HEK293 (cell line): ENCODE data around the gene DOK6.

Source experiments
- YY1 ChIP-seq: fragments of 450-650 bp; formaldehyde crosslinking; IDR thresholded peaks from 2 replicates; pipeline ENCODE4 v1.5.1; 2018; ENCODE audit warnings: missing biosample characterization, missing genetic modification characterization
- ZNF10 ChIP-seq: fragments of 450-650 bp; formaldehyde crosslinking; IDR thresholded peaks from 2 replicates; pipeline ENCODE4 v1.5.1; 2017; ENCODE audit warnings: missing biosample characterization, missing genetic modification characterization
- ZNF239 ChIP-seq: fragments of 450-650 bp; formaldehyde crosslinking; IDR thresholded peaks from 2 replicates; pipeline ENCODE4 v1.5.1; 2016; ENCODE audit warnings: missing biosample characterization, missing genetic modification characterization
- TF ChIP-seq, protein P1 (sequence below): fragments of 450-650 bp; formaldehyde crosslinking; IDR thresholded peaks from 2 replicates; pipeline ENCODE4 v1.5.1; 2016; ENCODE audit warnings: missing biosample characterization, missing genetic modification characterization
- TF ChIP-seq, protein P2 (sequence below): fragments of 450-650 bp; formaldehyde crosslinking; IDR thresholded peaks from 2 replicates; pipeline ENCODE4 v1.5.1; 2016; ENCODE audit warnings: missing biosample characterization, missing genetic modification characterization

GRCh38 chr18:69736730-69737129 lies 336.0 kb downstream of the DOK6 start:
- TF ChIP-seq ZNF239 (tag by site-specific recombination) (no peak), YY1 (tag by site-specific recombination) (no peak), ZNF10 (tag by site-specific recombination) (no peak)
- TF ChIP-seq, protein P1, sequence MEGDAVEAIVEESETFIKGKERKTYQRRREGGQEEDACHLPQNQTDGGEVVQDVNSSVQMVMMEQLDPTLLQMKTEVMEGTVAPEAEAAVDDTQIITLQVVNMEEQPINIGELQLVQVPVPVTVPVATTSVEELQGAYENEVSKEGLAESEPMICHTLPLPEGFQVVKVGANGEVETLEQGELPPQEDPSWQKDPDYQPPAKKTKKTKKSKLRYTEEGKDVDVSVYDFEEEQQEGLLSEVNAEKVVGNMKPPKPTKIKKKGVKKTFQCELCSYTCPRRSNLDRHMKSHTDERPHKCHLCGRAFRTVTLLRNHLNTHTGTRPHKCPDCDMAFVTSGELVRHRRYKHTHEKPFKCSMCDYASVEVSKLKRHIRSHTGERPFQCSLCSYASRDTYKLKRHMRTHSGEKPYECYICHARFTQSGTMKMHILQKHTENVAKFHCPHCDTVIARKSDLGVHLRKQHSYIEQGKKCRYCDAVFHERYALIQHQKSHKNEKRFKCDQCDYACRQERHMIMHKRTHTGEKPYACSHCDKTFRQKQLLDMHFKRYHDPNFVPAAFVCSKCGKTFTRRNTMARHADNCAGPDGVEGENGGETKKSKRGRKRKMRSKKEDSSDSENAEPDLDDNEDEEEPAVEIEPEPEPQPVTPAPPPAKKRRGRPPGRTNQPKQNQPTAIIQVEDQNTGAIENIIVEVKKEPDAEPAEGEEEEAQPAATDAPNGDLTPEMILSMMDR (tag by site-specific recombination), result no peak
- TF ChIP-seq, protein P2, sequence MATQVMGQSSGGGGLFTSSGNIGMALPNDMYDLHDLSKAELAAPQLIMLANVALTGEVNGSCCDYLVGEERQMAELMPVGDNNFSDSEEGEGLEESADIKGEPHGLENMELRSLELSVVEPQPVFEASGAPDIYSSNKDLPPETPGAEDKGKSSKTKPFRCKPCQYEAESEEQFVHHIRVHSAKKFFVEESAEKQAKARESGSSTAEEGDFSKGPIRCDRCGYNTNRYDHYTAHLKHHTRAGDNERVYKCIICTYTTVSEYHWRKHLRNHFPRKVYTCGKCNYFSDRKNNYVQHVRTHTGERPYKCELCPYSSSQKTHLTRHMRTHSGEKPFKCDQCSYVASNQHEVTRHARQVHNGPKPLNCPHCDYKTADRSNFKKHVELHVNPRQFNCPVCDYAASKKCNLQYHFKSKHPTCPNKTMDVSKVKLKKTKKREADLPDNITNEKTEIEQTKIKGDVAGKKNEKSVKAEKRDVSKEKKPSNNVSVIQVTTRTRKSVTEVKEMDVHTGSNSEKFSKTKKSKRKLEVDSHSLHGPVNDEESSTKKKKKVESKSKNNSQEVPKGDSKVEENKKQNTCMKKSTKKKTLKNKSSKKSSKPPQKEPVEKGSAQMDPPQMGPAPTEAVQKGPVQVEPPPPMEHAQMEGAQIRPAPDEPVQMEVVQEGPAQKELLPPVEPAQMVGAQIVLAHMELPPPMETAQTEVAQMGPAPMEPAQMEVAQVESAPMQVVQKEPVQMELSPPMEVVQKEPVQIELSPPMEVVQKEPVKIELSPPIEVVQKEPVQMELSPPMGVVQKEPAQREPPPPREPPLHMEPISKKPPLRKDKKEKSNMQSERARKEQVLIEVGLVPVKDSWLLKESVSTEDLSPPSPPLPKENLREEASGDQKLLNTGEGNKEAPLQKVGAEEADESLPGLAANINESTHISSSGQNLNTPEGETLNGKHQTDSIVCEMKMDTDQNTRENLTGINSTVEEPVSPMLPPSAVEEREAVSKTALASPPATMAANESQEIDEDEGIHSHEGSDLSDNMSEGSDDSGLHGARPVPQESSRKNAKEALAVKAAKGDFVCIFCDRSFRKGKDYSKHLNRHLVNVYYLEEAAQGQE (tag by site-specific recombination), result no peak
